Lower leg skin (tissue), 4 donors: Measurements from ENCODE around the gene UBA6. TPM values are rescaled to one million over a fixed set of nuclear protein-coding genes. Genes with fewer than 3 reads are reported as not detected.

ENCODE experiments used
- DNase-seq, 2 donors: peaks; one replicate each; pipeline ENCODE4 v3.0.0-alpha.2; 2019; ENCODE audit warnings: low spot score in 2 of 2
- H3K4me3 ChIP-seq: fragments of 200-600 bp; sonication (generic); 2 replicates; pipeline ENCODE4 v1.5.1; 2017; ENCODE audit warnings: mild to moderate bottlenecking, low read depth; ENCODE audit not compliant: poor library complexity, severe bottlenecking
- CTCF ChIP-seq, 3 donors: fragments of 450-650 bp; IDR thresholded peaks; one replicate each; pipeline ENCODE4 v1.5.1; 2016; ENCODE audit warnings: antibody characterized with exemption in 3 of 3, mild to moderate bottlenecking in 3 of 3, moderate library complexity in 2 of 3
- POLR2A ChIP-seq, 2 donors: fragments of 450-650 bp; IDR thresholded peaks; one replicate each; pipeline ENCODE4 v1.6.1; 2016 to 2017; ENCODE audit warnings: antibody characterized with exemption in 2 of 2, mild to moderate bottlenecking in 1 of 2, moderate library complexity in 1 of 2
- WGBS, 2 donors: methylation state at CpG; one replicate each; pipeline ENCODE4 v1.1.5; 2018; 5-methylcytosine and 5-hydroxymethylcytosine counted together
- intact Hi-C: fragments of 100-400 bp; cut with DNase I; formaldehyde crosslinking; loops from one replicate; pipeline ENCODE4 v1.15.0; 2023; ENCODE audit warnings: low total_unique reads
- total RNA-seq, 4 donors: library from RNA; depleted of rRNA; stranded (reverse); fragments of >200 nt; gene quantifications; one replicate each; pipeline ENCODE4 v1.1.0, GENCODE V29; 2016

The UBA6 gene
- total RNA-seq, 4 donors from 2014 or later = 37.0 to 59.9 (median 43.4) TPM

- WGBS, 2 donors = 6% methylated on average over 4 of the region's 4 CpGs
- TF ChIP-seq POLR2A (IDR thresholded peaks at IDR 0.05) (no peak), CTCF (IDR thresholded peaks at IDR 0.05) (no peak)
- intact Hi-C loops = no loop called here
- no peak for DNase-seq
- H3K4me3 ChIP-seq = peak overlapping the region; percentile 70
Observed at GRCh38 chr4:67701517-67701850, 529 bp upstream of the UBA6 start.

GRCh38 chr4:67700116-67700737, 728 bp downstream of the UBA6 start:
- intact Hi-C loops = no loop called here
- no peak for TF ChIP-seq POLR2A (IDR thresholded peaks at IDR 0.05)
- TF ChIP-seq CTCF (IDR thresholded peaks at IDR 0.05) = no peak
- peak overlapping the region; percentile 70 for H3K4me3 ChIP-seq
- no peak for DNase-seq
- 12 to 13% methylated on average over 11 of the region's 11 CpGs for whole genome bisulfite sequencing, 2 donors

GRCh38 chr4:67699603-67700002, 1.4 kb downstream of the UBA6 start:
- TF ChIP-seq POLR2A (IDR thresholded peaks at IDR 0.05) = no peak
- TF ChIP-seq CTCF (IDR thresholded peaks at IDR 0.05) = no peak
- intact Hi-C loops = no loop called here
- DNase-seq = no peak
- WGBS, 2 donors = 92 to 95% methylated on average over 18 of the region's 18 CpGs
- no peak overlapping the region for H3K4me3 ChIP-seq

GRCh38 chr4:67697860-67698687, 2.9 kb downstream of the UBA6 start:
- H3K4me3 ChIP-seq = no peak overlapping the region
- intact Hi-C loops = no loop called here
- 79 to 87% methylated on average over 7 of the region's 7 CpGs for WGBS, 2 donors
- TF ChIP-seq POLR2A (IDR thresholded peaks at IDR 0.05) = no peak
- TF ChIP-seq CTCF (IDR thresholded peaks at IDR 0.05) = no peak
- no peak for DNase-seq

GRCh38 chr4:67696061-67696460, 4.9 kb downstream of the UBA6 start:
- DNase-seq = no peak
- intact Hi-C loops = no loop called here
- no peak overlapping the region for H3K4me3 ChIP-seq
- 93 to 94% methylated on average over 2 of the region's 2 CpGs for WGBS, 2 donors
- TF ChIP-seq POLR2A (IDR thresholded peaks at IDR 0.05) = no peak
- TF ChIP-seq CTCF (IDR thresholded peaks at IDR 0.05) = no peak
